ENCODE data around the gene KRT12.

The KRT12 gene

GRCh38 chr17:40866838-40867237 is at the start of gene KRT12:
Gene KRT12, minus strand, starts transcription at chr17:40867223. Its CDS starts 37 bp downstream, at chr17:40867186.
- no peaks in the 10 kb centered on the region for H3K27me3 Mint-ChIP-seq (ENCODE audit: low read depth)
- H3K27ac Mint-ChIP-seq, result no peak within 1 kb of the TSS
- H3K36me3 Mint-ChIP-seq (ENCODE audit: low read depth), result no peaks in the 10 kb centered on the region
- H3K4me3 Mint-ChIP-seq, result no peak within 1 kb of the TSS
- no peak for TF ChIP-seq CTCF (IDR thresholded peaks at IDR 0.05; ENCODE audit: unreplicated experiment in 3 of 3)
- H3K9me3 Mint-ChIP-seq, result no peaks in the 10 kb centered on the region
- H3K4me1 Mint-ChIP-seq, result no peaks in the 10 kb centered on the region

- H3K27me3 Mint-ChIP-seq (ENCODE audit: low read depth), result no peaks in the 10 kb centered on the region
- H3K9me3 Mint-ChIP-seq, result no peaks in the 10 kb centered on the region
- no peak overlapping the region for H3K27ac Mint-ChIP-seq
- H3K4me3 Mint-ChIP-seq, result no peak overlapping the region
- H3K36me3 Mint-ChIP-seq (ENCODE audit: low read depth), result no peaks in the 10 kb centered on the region
- H3K4me1 Mint-ChIP-seq, result peaks cover 12% of the 10 kb centered on the region
- TF ChIP-seq CTCF (IDR thresholded peaks at IDR 0.05; ENCODE audit: unreplicated experiment in 3 of 3), result no peak
Observed at GRCh38 chr17:40916366-40916765, 49.3 kb upstream of the KRT12 start.

- Mint-ChIP-seq H3K4me3 (no peak overlapping the region), H3K4me1 (peaks cover 16% of the 10 kb centered on the region), H3K36me3 (ENCODE audit: low read depth) (no peaks in the 10 kb centered on the region), H3K27ac (no peak overlapping the region), H3K9me3 (no peaks in the 10 kb centered on the region), H3K27me3 (ENCODE audit: low read depth) (no peaks in the 10 kb centered on the region)
- TF ChIP-seq CTCF (IDR thresholded peaks at IDR 0.05; ENCODE audit: unreplicated experiment in 3 of 3), result no peak
Observed at GRCh38 chr17:40915721-40916256, 48.8 kb upstream of the KRT12 start.

DNA sequence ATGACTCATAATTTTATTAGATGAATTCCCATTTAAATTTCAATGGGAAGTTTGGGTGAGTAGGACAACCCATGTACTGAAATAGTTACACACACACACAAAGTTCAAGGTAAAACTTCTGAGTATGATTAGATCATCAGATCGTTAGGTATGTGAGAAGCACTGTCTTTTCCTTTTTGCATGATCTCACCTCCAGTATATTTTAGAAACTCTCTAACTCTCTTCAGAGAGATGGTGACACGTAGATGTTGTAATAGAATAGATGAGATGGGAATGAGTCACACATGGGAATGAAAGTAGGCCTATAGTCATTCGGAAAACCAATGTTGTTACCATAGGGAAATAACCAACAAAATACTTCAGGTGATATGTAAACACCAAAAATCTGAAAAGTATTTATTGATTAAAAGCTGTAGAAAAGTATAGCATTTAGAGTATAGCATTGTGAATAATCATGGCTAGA is 48.2 kb upstream of the KRT12 start:
- no peak for TF ChIP-seq CTCF (IDR thresholded peaks at IDR 0.05; ENCODE audit: unreplicated experiment in 3 of 3)
- Mint-ChIP-seq H3K36me3 (ENCODE audit: low read depth) (no peaks in the 10 kb centered on the region), H3K9me3 (no peaks in the 10 kb centered on the region), H3K4me3 (no peak overlapping the region), H3K27me3 (ENCODE audit: low read depth) (no peaks in the 10 kb centered on the region), H3K4me1 (peaks cover 21% of the 10 kb centered on the region), H3K27ac (no peak overlapping the region)

- no peak for TF ChIP-seq CTCF (IDR thresholded peaks at IDR 0.05; ENCODE audit: unreplicated experiment in 3 of 3)
- Mint-ChIP-seq H3K4me3 (no peak overlapping the region), H3K4me1 (peaks cover 31% of the 10 kb centered on the region), H3K36me3 (ENCODE audit: low read depth) (no peaks in the 10 kb centered on the region), H3K27ac (no peak overlapping the region), H3K9me3 (no peaks in the 10 kb centered on the region), H3K27me3 (ENCODE audit: low read depth) (peaks cover under 1% of the 10 kb centered on the region)
Observed at GRCh38 chr17:40914075-40914855, 47.2 kb upstream of the KRT12 start.
